Adipose tissue (tissue), 3 donors: ENCODE results near the gene TMPRSS11A. TPM values are rescaled to one million over a fixed set of nuclear protein-coding genes. Genes with fewer than 3 reads are reported as not detected.

Source experiments
- H3K27ac ChIP-seq: one replicate; pipeline ENCODE4 v1.5.1; 2013; ENCODE audit warnings: low read depth, low read length
- WGBS, 3 donors: extraction: QIAGEN DNeasy Blood & Tissue Kit; methylation state at CpG; one replicate each; pipeline ENCODE4 v1.1.7; 2013; 5-methylcytosine and 5-hydroxymethylcytosine counted together
- polyA plus RNA-seq, 3 donors: library from polyadenylated mRNA; stranded (reverse); fragments of 200-250 nt; gene quantifications; one replicate each; pipeline ENCODE4 v1.2.3, GENCODE V29; 2013
- donor health status: healthy with polysubstance abuse.
- donor health status: Bipolar disorder and iron deficiency.
- donor health status: healthy.

The TMPRSS11A gene, protein sequence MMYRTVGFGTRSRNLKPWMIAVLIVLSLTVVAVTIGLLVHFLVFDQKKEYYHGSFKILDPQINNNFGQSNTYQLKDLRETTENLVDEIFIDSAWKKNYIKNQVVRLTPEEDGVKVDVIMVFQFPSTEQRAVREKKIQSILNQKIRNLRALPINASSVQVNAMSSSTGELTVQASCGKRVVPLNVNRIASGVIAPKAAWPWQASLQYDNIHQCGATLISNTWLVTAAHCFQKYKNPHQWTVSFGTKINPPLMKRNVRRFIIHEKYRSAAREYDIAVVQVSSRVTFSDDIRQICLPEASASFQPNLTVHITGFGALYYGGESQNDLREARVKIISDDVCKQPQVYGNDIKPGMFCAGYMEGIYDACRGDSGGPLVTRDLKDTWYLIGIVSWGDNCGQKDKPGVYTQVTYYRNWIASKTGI
- under 1 TPM in 2 of 3 donors, not detected in 1; 0.06 to 0.11 TPM for polyA plus RNA-seq

DNA sequence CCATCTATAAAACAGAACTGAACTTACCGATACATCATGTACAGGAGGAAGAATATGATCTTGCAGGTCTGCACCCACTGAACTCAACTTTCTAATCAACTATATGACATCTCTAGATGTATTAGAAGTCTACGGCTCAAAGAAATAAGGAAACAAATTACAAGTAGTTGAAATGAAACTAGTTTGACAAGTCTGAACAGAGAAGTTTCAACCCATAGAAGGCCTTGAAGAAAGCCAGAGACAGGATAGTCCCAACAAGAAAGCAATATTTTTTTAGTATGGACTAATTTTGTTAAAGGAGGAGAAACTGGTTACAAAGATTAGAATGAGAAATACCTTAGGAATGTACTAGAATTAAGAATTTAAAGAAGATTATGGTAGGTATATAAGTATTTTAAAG lies at the start of gene TMPRSS11A:
TSS of gene TMPRSS11A (minus strand) at position 138 of the 400 bp plus-strand sequence. CDS start at position 38, 100 bp downstream.
- H3K27ac ChIP-seq: no peak within 1 kb of the TSS
- 55 to 68% (median 63%) methylated on average over 2 of the region's 2 CpGs for WGBS, 3 donors

DNA sequence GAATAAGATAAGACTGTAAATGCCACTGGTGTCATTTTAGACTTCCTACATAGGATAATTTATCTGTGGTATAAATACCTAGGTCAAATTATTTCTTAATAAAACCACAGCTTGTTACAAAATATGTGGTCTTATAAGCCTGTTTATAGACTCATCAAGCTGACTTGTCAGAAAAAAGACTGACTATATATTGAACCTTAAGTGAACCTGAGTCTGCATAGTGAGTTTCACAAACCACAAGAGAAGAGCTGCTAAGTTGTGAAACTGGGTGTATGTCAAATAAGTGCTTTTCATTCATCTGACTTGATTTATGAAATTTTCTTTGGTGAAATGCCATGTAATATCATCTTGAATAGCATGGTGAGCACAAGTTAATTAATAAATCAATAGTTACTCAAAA lies 48.4 kb upstream of the TMPRSS11A start:
- no peak overlapping the region for H3K27ac ChIP-seq

DNA sequence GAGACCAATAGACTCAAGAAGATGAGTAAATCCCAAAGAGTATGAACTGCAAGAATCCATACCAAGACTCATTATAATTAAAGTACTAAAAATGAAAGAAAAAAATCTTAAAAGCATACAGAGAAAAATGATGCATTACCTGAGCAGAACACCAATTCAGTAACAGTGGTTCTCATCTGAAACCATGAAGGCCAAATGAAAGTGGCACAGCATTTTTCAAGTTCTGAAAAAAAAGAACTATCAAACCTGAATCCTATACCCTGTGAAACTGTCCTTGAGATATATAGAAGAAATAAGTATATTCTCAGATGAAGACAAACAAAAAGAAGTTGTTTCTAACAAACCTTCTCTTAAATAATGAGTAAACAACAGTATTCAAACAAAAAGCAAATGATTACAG lies 39.6 kb upstream of the TMPRSS11A start:
- no peak overlapping the region for H3K27ac ChIP-seq

DNA sequence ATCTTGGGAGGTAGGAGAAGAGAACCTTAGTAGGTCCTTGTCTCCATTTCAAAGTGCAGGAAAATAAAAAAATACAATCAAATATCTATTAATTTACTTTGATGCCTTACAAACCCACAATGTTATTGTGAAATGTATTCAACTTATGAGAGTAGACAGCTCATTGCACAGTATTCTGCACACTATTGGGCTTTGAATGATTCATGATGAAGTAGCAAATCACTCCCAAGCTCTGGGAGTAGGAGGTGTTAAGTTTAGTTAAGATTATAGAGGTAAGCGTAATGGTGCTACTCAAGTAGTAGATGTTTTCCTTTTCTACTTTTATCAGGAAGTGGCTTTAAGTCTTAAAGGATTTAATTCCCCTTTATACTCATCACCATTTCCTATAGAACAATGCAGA lies 32.8 kb upstream of the TMPRSS11A start:
- WGBS, 3 donors: 85 to 92% (median 91%) methylated on average over 1 of the region's 1 CpG
- H3K27ac ChIP-seq: no peak overlapping the region

DNA sequence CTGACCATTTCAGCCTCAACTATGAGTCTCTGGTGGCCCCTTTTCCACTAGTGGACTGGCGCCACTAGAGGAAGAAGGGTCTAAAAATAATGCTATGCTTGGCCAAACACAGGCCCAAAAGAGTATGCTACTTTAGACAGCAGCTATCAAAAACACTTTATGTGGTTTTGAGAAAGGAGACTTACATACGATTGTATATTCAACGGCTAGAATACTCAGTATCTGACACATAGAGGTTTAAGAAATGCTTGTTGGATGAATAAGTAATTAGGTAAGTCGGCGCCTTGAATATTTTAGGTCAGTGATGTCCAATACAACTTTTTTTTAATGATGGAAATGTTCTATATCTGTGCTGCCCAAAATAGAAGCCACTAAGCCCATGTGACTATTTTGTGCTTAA lies 25.7 kb upstream of the TMPRSS11A start:
- WGBS, 3 donors: 81 to 90% (median 87%) methylated on average over 5 of the region's 5 CpGs
- no peak overlapping the region for H3K27ac ChIP-seq

DNA sequence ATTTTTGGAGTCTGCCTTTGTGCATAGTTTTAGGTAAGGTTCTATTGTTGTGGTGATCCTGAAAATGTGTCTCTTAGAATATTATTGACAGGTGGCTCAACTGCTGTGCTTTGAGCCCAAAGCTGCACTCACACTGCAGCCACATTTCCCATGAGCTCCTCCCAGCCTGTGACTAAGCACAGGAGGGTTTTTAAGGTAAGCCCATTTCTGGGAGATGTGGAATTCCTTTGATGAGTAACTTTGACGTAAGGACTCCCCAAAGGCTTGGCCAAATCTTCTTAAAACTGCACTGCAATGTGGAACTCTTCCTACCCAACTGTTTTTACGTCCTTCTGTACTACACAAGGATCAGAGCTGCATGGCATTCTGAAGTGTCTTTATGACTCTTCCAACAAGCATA lies 20.0 kb upstream of the TMPRSS11A start:
- H3K27ac ChIP-seq: no peak overlapping the region
- WGBS, 3 donors: 52 to 71% (median 53%) methylated on average over 2 of the region's 2 CpGs

DNA sequence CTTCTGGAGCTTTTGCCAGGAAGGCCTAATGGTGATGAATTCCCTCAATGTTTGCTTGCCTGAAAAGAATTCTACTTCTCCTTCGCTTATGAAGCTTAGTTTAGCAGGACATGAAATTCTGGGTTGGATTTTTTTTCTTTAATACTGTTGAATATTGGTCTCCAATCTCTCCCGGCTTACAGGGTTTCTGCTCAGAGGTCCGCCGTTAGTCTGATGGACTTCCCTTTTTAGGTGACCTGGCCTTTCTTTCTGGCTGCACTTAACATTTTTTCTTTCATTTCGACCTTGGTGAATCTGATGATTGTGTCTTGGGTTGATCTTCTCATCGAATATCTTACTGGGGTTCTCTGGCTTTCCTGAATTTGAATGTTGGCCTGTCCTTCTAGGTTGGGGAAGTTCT lies 17.2 kb upstream of the TMPRSS11A start:
- WGBS, 3 donors: 83 to 92% (median 90%) methylated on average over 6 of the region's 6 CpGs
- H3K27ac ChIP-seq: no peak overlapping the region

DNA sequence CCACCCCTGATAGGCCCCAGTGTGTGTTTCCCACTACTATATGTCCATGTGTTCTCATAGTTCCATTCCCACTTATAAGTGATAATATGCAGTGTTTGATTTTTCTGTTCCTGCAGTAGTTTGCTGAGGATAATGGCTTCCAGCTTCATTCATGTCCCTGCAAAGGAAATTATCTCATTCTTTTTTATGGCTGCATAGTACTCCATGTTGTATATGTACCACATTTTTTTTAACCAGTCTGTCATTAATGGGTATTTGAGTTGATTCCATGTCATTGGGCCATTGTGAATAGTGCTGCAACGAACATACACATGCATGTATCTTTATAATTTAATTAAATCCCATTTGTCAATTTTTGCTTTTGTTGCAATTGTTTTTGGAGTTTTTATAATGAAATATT lies 10.3 kb upstream of the TMPRSS11A start:
- WGBS, 3 donors: 75 to 80% (median 76%) methylated on average over 1 of the region's 1 CpG
- H3K27ac ChIP-seq: no peak overlapping the region

DNA sequence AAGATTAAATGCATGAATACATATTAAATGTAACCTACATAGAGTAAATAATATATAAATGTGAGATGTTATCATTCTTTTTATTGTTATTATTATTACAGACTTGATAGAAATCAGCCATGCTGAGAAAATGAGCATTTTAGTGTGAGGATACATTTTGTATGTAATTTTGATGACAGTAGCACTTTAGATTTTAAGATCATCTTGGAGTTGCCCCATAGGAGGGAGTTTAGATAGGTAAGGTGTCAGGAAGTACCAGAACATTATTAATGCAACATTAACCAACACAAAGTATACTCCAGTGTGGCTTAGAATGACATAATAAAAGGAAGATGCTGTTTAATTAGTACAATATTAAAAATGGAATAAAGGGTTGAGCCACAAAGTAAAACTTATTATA lies 8.4 kb downstream of the TMPRSS11A start:
- no peak overlapping the region for H3K27ac ChIP-seq

DNA sequence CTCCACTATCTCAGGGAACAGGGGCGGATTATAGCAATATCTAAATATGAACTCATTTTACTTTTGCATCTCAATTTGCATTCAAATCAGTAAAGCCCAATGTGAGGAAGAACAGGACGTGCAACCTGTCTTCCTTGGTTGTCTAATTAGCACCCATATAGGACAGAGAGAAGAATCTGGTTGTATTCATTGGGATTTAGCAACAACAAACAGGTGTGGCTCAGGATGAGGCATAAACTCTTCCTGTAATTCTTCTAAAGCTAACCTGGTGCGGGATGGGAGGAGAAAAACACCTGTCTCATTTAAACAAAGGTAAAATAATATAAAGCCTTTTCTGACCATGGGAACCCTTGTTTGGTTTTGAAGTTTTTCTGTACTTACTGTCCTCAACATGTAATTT lies 22.2 kb downstream of the TMPRSS11A start:
- WGBS, 3 donors: 67 to 71% (median 71%) methylated on average over 3 of the region's 3 CpGs

DNA sequence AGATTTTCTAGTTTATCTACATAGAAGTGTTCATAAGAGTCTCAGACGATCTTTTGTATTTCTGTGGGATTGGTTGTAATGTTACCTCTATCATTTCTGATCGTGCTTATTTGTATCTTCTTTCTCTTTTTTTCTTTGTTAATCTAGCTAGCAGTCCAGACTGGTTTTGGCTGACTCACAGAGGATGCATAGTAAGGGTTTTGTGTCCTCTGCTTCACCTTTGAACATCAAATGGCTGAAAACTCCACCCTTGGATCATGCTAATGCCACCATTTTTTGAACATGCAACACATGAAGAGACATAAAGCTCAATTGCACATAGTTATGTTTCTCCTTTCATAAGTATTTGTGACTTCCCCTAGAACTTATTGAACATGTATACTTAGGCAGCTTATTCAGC lies 22.8 kb downstream of the TMPRSS11A start:
- no peak overlapping the region for H3K27ac ChIP-seq
- 81 to 93% (median 82%) methylated on average over 2 of the region's 2 CpGs for WGBS, 3 donors

More for the DNA sequence above, 22.2 kb downstream of the TMPRSS11A start:
- H3K27ac ChIP-seq: no peak overlapping the region

DNA sequence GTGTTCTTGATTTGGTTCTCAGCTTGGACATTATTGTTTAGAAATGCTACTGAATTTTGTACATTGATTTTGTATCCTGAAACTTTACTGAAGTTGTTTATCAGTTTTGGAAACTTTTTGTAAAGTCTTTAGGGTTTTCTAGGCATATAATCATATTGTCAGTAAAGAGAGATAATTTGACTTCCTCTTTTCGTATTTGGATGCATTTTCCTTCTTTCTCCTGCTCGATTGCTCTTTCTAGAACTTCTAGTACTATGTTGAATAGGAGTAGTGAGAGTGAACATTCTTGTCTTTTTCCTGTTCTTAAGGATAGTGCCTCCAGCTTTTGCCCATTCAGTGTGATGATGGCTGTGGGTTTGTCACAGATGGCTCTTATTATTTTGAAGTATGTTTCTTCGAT lies 24.1 kb downstream of the TMPRSS11A start:
- H3K27ac ChIP-seq: no peak overlapping the region
- 68 to 79% (median 72%) methylated on average over 3 of the region's 3 CpGs for WGBS, 3 donors

DNA sequence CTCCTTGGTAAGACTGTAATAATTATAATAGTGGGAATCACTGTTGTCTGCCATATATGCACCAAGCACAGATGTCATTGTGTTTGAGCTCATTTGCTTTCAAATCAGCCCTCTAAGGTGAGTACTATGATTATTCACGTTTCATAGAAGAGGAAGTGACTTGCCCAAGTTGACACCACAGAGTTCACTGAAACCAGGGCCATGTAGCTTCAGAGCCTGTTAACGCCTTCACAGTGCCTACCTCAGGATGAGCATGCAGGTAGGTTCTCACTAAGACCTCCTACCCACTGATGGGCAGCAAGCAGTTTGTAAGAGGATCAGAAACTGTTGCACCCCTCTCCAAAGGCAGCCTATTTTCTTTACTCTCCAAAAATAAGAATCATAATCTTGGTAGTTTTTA lies 27.4 kb downstream of the TMPRSS11A start:
- 49 to 66% (median 52%) methylated on average over 2 of the region's 2 CpGs for WGBS, 3 donors

DNA sequence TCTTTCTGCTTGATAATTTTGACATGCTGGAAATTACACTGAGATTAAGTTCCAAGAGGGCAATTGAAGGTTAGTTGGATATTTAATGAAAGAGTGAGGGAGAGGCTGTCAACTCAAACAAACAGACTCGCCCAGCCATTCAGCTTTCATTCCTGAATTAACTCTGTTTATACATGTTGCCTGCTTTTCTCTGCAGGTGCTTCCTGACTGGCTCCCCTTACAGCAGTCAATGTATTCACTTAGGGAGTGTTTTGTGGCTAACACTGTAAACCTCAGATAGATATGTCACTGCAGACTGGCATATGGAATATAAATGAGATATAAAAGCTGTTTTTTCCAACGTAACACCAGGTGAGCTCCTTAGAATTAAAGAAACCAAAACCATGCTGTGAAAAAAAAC lies 28.7 kb downstream of the TMPRSS11A start:
- WGBS, 3 donors: 23 to 42% (median 27%) methylated on average over 2 of the region's 2 CpGs
- no peak overlapping the region for H3K27ac ChIP-seq

More for the DNA sequence above, 27.4 kb downstream of the TMPRSS11A start:
- H3K27ac ChIP-seq: no peak overlapping the region

DNA sequence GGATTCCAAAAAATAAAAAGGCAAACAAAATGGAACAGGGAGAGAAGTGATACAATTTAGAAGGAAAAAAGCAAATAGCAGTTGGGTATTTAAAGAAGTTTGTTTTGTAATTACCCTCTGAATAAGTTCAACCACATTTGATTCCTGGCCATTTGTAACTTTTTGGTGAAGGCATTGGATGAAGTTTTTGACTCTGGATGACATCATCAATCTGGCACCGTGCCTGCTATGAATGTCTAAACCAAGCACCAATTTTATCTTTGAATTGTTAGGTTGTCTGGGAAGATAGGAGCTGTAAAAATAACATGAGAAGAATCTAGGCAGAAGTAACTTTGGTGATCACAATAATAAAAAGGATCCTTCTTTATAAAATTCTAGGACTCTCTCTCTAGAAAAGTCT lies 29.5 kb downstream of the TMPRSS11A start:
- H3K27ac ChIP-seq: no peak overlapping the region
- WGBS, 3 donors: 40 to 55% (median 48%) methylated on average over 1 of the region's 1 CpG

DNA sequence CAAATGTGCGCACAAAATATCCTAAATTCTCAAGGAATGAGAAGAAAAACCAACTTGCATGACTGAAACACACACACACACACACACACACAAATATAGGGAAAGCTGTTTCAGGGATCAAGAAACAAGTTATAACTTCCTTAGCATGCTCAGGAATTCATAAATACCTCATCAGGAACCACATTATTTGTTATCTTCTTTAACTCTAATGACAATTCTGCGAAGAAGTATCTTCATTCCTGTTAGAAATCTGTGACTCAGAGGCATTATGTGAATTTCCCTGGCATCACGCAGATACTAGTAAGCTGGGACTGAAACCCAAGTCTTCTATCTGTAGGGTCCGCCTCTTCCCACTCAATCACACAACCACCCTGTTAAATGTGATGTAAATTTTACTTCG lies 30.3 kb downstream of the TMPRSS11A start:
- no peak overlapping the region for H3K27ac ChIP-seq
- 92 to 93% (median 93%) methylated on average over 5 of the region's 5 CpGs for whole genome bisulfite sequencing, 3 donors

DNA sequence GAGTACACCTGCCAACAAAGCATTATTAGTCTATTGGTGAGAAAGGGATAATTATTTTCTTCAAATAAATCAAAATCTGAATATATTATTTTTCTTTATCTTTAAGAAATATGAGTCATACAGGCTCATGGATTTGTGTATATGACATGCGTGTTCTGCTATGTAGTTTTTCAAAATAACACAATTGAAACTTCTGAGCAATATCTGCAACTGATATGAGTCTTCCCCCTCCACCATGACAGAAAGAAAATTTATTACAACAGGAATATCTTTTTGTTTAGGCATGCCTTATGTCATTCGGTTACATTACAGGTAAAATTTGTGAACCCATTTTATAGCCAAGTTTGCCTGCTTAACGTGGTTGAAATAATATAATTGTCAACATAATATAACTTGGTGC lies 32.0 kb downstream of the TMPRSS11A start:
- WGBS, 3 donors: 88 to 97% (median 93%) methylated on average over 3 of the region's 3 CpGs

DNA sequence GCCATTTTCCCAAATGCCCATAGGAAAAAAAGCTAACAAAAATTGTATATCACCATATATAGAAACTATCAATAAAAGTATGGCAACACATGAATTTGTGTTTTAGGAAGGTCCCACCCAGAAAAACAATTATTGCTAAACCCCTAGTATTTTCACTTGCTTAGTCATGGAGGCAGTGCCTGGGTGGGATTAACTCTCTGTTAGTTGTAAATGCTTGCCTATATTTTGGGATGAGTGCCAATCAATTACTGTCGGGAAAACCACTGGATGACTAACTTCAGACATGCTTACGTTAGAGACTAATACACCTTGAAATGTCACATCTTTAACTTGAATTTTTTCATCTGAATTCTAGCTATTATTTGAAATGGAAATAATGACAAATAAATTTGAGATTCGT lies 33.9 kb downstream of the TMPRSS11A start:
- WGBS, 3 donors: 73 to 77% (median 74%) methylated on average over 3 of the region's 3 CpGs
- no peak overlapping the region for H3K27ac ChIP-seq

More for the DNA sequence above, 32.0 kb downstream of the TMPRSS11A start:
- no peak overlapping the region for H3K27ac ChIP-seq

DNA sequence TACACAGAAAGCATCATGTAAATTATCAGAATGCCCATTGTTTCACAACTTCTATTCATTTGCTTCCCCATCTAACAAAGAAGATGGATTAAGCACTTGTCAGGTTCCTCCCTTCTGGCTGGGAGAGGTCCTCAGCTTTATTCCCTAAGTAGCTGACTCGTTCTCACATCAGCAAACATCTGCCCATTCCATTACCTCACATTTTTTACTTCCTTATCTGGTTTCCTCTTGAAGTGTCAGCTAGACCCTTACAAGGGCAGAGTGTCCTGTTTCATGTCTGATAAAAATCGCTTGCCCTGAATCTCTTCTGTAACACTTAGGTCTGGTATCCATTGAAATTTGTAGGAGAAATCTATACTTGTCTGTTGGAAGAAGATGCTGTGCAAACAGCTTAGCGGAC lies 34.7 kb downstream of the TMPRSS11A start:
- H3K27ac ChIP-seq: no peak overlapping the region
- 19 to 27% (median 22%) methylated on average over 3 of the region's 3 CpGs for WGBS, 3 donors

DNA sequence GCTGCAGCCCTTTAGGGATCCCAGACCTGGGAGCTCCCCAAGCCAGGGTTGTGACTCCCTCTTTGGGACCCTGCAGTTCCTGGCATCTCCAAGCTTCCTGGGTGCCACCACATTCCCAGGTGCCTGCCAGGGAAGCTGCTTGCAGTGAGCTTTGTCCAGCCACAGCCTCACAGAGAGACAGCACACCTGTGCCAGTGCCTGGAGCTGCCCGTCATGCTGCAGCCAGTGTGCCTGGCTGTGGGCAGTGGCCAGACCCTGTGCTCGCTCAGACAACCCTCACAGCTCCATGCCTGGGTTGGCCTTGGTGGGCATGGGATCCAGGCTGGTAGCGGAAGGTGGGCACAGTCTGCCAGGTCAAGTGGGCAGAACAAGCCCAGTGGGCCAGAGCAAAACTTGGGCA lies 36.0 kb downstream of the TMPRSS11A start:
- H3K27ac ChIP-seq: no peak overlapping the region
- WGBS, 3 donors: 94 to 98% (median 97%) methylated on average over 3 of the region's 3 CpGs
